H7 (cell line): ENCODE results near the gene EIF3D. TPM values are rescaled to one million over a fixed set of nuclear protein-coding genes. Genes with fewer than 3 reads are reported as not detected.

ENCODE experiments used
- DNase-seq: peaks from one replicate; pipeline ENCODE4 v3.0.0; 2012
- H3K27me3 ChIP-seq: 2 replicates; pipeline ENCODE4 v1.6.0; 2011; ENCODE audit warnings: mild to moderate bottlenecking, low read length; ENCODE audit not compliant: control insufficient read depth, insufficient read depth
- H3K36me3 ChIP-seq: replicated peaks from 2 replicates; pipeline ENCODE4 v1.5.1; 2011; ENCODE audit warnings: low read length; ENCODE audit not compliant: control insufficient read depth, insufficient read depth
- H3K4me3 ChIP-seq: 2 replicates; pipeline ENCODE4 v1.5.1; 2011; ENCODE audit warnings: low read depth, mild to moderate bottlenecking, control low read depth, low read length, moderate library complexity; ENCODE audit not compliant: insufficient read depth
- total RNA-seq: library from RNA; depleted of rRNA; stranded (reverse); fragments of >200 nt; shearing (Covaris generic); gene quantifications from 2 replicates; pipeline ENCODE4 v1.2.3, GENCODE V29; 2014

The EIF3D gene
- total RNA-seq, 1 experiment from 2014 or later: 414 TPM

GRCh38 chr22:36505998-36506635 is 22.8 kb downstream of the EIF3D start:
- H3K36me3 ChIP-seq: peaks cover 7% of the 10 kb centered on the region
- peak; percentile 72 for DNase-seq
- peaks cover 2% of the 10 kb centered on the region; the same call in 1 of the 2 replicates for H3K27me3 ChIP-seq
- peak overlapping the region; percentile 52 for H3K4me3 ChIP-seq

GRCh38 chr22:36497910-36498665 is 30.9 kb downstream of the EIF3D start:
- no peak for DNase-seq
- peaks cover 10% of the 10 kb centered on the region for H3K36me3 ChIP-seq
- no peaks in the 10 kb centered on the region for H3K27me3 ChIP-seq
- no peak overlapping the region for H3K4me3 ChIP-seq

- H3K27me3 ChIP-seq: no peaks in the 10 kb centered on the region
- DNase-seq: no peak
- H3K36me3 ChIP-seq: peaks cover 17% of the 10 kb centered on the region
- no peak overlapping the region for H3K4me3 ChIP-seq
Measured at GRCh38 chr22:36493690-36494110, 35.3 kb downstream of the EIF3D start.

GRCh38 chr22:36492109-36492508 is 36.9 kb downstream of the EIF3D start:
- H3K36me3 ChIP-seq: peaks cover 15% of the 10 kb centered on the region
- no peaks in the 10 kb centered on the region for H3K27me3 ChIP-seq
- no peak overlapping the region for H3K4me3 ChIP-seq
- no peak for DNase-seq

- H3K27me3 ChIP-seq: no peaks in the 10 kb centered on the region
- peaks cover 14% of the 10 kb centered on the region for H3K36me3 ChIP-seq
- no peak for DNase-seq
- H3K4me3 ChIP-seq: no peak overlapping the region
Measured at GRCh38 chr22:36491155-36491554, 37.8 kb downstream of the EIF3D start.

GRCh38 chr22:36486619-36487384 is 42.2 kb downstream of the EIF3D start:
- peak; percentile 80 for DNase-seq
- no peak overlapping the region for H3K4me3 ChIP-seq
- peaks cover 2% of the 10 kb centered on the region; the same call in 1 of the 2 replicates for H3K27me3 ChIP-seq
- peaks cover 6% of the 10 kb centered on the region for H3K36me3 ChIP-seq

GRCh38 chr22:36481393-36482168 is 47.4 kb downstream of the EIF3D start, which contains the start of gene TXN2:
Gene TXN2, minus strand, starts transcription at chr22:36481640. Its CDS starts 803 bp downstream, at chr22:36480837.
- H3K4me3 ChIP-seq: peak within 1 kb of the TSS; percentile 75
- H3K27me3 ChIP-seq: peaks cover 2% of the 10 kb centered on the region; the same call in 1 of the 2 replicates
- H3K36me3 ChIP-seq: peaks cover 3% of the 10 kb centered on the region
- DNase-seq: peak; percentile 98

GRCh38 chr22:36480941-36481392 is 48.0 kb downstream of the EIF3D start:
- no peak for DNase-seq
- H3K27me3 ChIP-seq: peaks cover 2% of the 10 kb centered on the region; the same call in 1 of the 2 replicates
- H3K36me3 ChIP-seq: peaks cover 5% of the 10 kb centered on the region
- peak overlapping the region; percentile 75 for H3K4me3 ChIP-seq

- no peak for DNase-seq
- H3K4me3 ChIP-seq: no peak overlapping the region
- peaks cover 11% of the 10 kb centered on the region for H3K36me3 ChIP-seq
- peaks cover 2% of the 10 kb centered on the region; the same call in 1 of the 2 replicates for H3K27me3 ChIP-seq
Measured at GRCh38 chr22:36478966-36479365, 50.0 kb downstream of the EIF3D start.

- H3K4me3 ChIP-seq: no peak overlapping the region
- no peak for DNase-seq
Measured at GRCh38 chr22:36475341-36475740, 53.6 kb downstream of the EIF3D start.

GRCh38 chr22:36472689-36473088 is 56.3 kb downstream of the EIF3D start:
- H3K27me3 ChIP-seq: no peaks in the 10 kb centered on the region
- no peak overlapping the region for H3K4me3 ChIP-seq
- H3K36me3 ChIP-seq: peaks cover 11% of the 10 kb centered on the region
- no peak for DNase-seq

More at GRCh38 chr22:36475341-36475740, 53.6 kb downstream of the EIF3D start:
- H3K27me3 ChIP-seq: no peaks in the 10 kb centered on the region
- peaks cover 14% of the 10 kb centered on the region for H3K36me3 ChIP-seq

- peaks cover 13% of the 10 kb centered on the region for H3K36me3 ChIP-seq
- no peak for DNase-seq
- H3K27me3 ChIP-seq: no peaks in the 10 kb centered on the region
- no peak overlapping the region for H3K4me3 ChIP-seq
Measured at GRCh38 chr22:36471341-36471821, 57.6 kb downstream of the EIF3D start.

- no peaks in the 10 kb centered on the region for H3K27me3 ChIP-seq
- H3K36me3 ChIP-seq: peaks cover 12% of the 10 kb centered on the region
- H3K4me3 ChIP-seq: no peak overlapping the region
- no peak for DNase-seq
Measured at GRCh38 chr22:36470994-36471331, 58.0 kb downstream of the EIF3D start.
